Sciatic nerve (tissue), 2 donors: Measurements from ENCODE around the gene NPVF. TPM values are rescaled to one million over a fixed set of nuclear protein-coding genes. Genes with fewer than 3 reads are reported as not detected.

ENCODE experiments used
- ATAC-seq: fragments of 200-7000 bp; cut with Tn5 transposase; one replicate; pipeline ENCODE4 v1.9.1; 2020; ENCODE audit warnings: mild to moderate bottlenecking, moderate library complexity
- DNase-seq: peaks from one replicate; pipeline ENCODE4 v3.0.0-alpha.2; 2020; ENCODE audit warnings: low spot score
- intact Hi-C: fragments of 100-400 bp; cut with DNase I; formaldehyde crosslinking; loops from one replicate; pipeline ENCODE4 v1.14.2; 2022
- total RNA-seq: library from RNA; stranded (reverse); fragmentation: NEBNext Ultra II Directional; extraction: Animal tissue kit (Norgen Biotek cat#: 25700); gene quantifications from one replicate; pipeline ENCODE4 v1.2.1, GENCODE V29; 2021
- donor health status: DM: no; HTN: no; CAD: no.
- donor health status: DM: no; HTN: no; CAD: no.

The NPVF gene
- total RNA-seq = not detected

- intact Hi-C loops = no loop called here
Observed at GRCh38 chr7:25228386-25228785, at the start of gene NPVF. Gene NPVF (minus strand): TSS chr7:25228486. CDS start chr7:25228439, 47 bp downstream.

GRCh38 chr7:25272265-25272664, 44.0 kb upstream of the NPVF start:
- ATAC-seq (no peak), DNase-seq (no peak)
- intact Hi-C loops = no loop called here

More at GRCh38 chr7:25228386-25228785, at the start of gene NPVF:
- ATAC-seq = no peak
- DNase-seq = no peak

- DNase-seq (no peak), ATAC-seq (no peak)
- intact Hi-C loops = loop anchor here (5.0 kb wide), 1 partner anchor 589 kb away; no protein-coding TSS in a partner anchor
Observed at GRCh38 chr7:25263337-25263736, 35.1 kb upstream of the NPVF start.

- DNase-seq (no peak), ATAC-seq (peak; percentile 33)
- intact Hi-C loops = loop anchor here (5.0 kb wide), 1 partner anchor 590 kb away; no protein-coding TSS in a partner anchor
Observed at GRCh38 chr7:25262586-25262985, 34.3 kb upstream of the NPVF start.

- DNase-seq (no peak), ATAC-seq (no peak)
- intact Hi-C loops = loop anchor here (5.0 kb wide), 1 partner anchor 591 kb away; no protein-coding TSS in a partner anchor
Observed at GRCh38 chr7:25261545-25262140, 33.4 kb upstream of the NPVF start.

- ATAC-seq (peak; percentile 80), DNase-seq (no peak)
- intact Hi-C loops = loop anchor here (5.0 kb wide), 1 partner anchor 591 kb away; no protein-coding TSS in a partner anchor
Observed at GRCh38 chr7:25260862-25261494, 32.7 kb upstream of the NPVF start.

GRCh38 chr7:25259487-25260243, 31.4 kb upstream of the NPVF start:
- peak; percentile 61 for DNase-seq
- intact Hi-C loops = loop anchor here (5.0 kb wide), 2 partner anchors 128 to 593 kb away; no protein-coding TSS in a partner anchor
- peak; percentile 78 for ATAC-seq

- DNase-seq (no peak), ATAC-seq (no peak)
- intact Hi-C loops = loop anchor here (5.0 kb wide), 1 partner anchor 131 kb away; no protein-coding TSS in a partner anchor
Observed at GRCh38 chr7:25256333-25256819, 28.1 kb upstream of the NPVF start.

- ATAC-seq (no peak), DNase-seq (no peak)
- intact Hi-C loops = loop anchor here (5.0 kb wide), 1 partner anchor 132 kb away; no protein-coding TSS in a partner anchor
Observed at GRCh38 chr7:25255611-25256332, 27.5 kb upstream of the NPVF start.

- no peak for DNase-seq
- intact Hi-C loops = loop anchor here (5.0 kb wide), 1 partner anchor 133 kb away; no protein-coding TSS in a partner anchor
- ATAC-seq = no peak
Observed at GRCh38 chr7:25254604-25255003, 26.3 kb upstream of the NPVF start.

- ATAC-seq (no peak), DNase-seq (no peak)
- intact Hi-C loops = no loop called here
Observed at GRCh38 chr7:25253714-25254113, 25.4 kb upstream of the NPVF start.

GRCh38 chr7:25250386-25250785, 22.1 kb upstream of the NPVF start:
- no peak for DNase-seq
- ATAC-seq = peak; percentile 21
- intact Hi-C loops = no loop called here

- intact Hi-C loops = no loop called here
- ATAC-seq (no peak), DNase-seq (no peak)
Observed at GRCh38 chr7:25249772-25250171, 21.5 kb upstream of the NPVF start.

- DNase-seq (no peak), ATAC-seq (no peak)
- intact Hi-C loops = no loop called here
Observed at GRCh38 chr7:25246306-25246705, 18.0 kb upstream of the NPVF start.

GRCh38 chr7:25244254-25245033, 16.2 kb upstream of the NPVF start:
- intact Hi-C loops = no loop called here
- DNase-seq (no peak), ATAC-seq (peak; percentile 47)

GRCh38 chr7:25242678-25243077, 14.4 kb upstream of the NPVF start:
- no peak for ATAC-seq
- no peak for DNase-seq
- intact Hi-C loops = no loop called here

GRCh38 chr7:25240896-25241295, 12.6 kb upstream of the NPVF start:
- no peak for ATAC-seq
- intact Hi-C loops = no loop called here
- DNase-seq = no peak

GRCh38 chr7:25240340-25240739, 12.1 kb upstream of the NPVF start:
- no peak for DNase-seq
- ATAC-seq = peak; percentile 86
- intact Hi-C loops = no loop called here
